ENCODE measurements around the gene CASD1. TPM values are rescaled to one million over a fixed set of nuclear protein-coding genes. Genes with fewer than 3 reads are reported as not detected.
A peak's percentile ranks its signal among the peaks of the same experiment; 100 is the strongest.

The CASD1 gene
- total and polyA plus RNA-seq, 10 of the 15 experiments (the other 5 are each of a cell fraction or from before 2014, with no cell fraction given): 4.0 to 18.6 (median 10.7) TPM

GRCh38 chr7:94471604-94472003 is 38.0 kb upstream of the CASD1 start (continued):
- TF ChIP-seq, protein P1, sequence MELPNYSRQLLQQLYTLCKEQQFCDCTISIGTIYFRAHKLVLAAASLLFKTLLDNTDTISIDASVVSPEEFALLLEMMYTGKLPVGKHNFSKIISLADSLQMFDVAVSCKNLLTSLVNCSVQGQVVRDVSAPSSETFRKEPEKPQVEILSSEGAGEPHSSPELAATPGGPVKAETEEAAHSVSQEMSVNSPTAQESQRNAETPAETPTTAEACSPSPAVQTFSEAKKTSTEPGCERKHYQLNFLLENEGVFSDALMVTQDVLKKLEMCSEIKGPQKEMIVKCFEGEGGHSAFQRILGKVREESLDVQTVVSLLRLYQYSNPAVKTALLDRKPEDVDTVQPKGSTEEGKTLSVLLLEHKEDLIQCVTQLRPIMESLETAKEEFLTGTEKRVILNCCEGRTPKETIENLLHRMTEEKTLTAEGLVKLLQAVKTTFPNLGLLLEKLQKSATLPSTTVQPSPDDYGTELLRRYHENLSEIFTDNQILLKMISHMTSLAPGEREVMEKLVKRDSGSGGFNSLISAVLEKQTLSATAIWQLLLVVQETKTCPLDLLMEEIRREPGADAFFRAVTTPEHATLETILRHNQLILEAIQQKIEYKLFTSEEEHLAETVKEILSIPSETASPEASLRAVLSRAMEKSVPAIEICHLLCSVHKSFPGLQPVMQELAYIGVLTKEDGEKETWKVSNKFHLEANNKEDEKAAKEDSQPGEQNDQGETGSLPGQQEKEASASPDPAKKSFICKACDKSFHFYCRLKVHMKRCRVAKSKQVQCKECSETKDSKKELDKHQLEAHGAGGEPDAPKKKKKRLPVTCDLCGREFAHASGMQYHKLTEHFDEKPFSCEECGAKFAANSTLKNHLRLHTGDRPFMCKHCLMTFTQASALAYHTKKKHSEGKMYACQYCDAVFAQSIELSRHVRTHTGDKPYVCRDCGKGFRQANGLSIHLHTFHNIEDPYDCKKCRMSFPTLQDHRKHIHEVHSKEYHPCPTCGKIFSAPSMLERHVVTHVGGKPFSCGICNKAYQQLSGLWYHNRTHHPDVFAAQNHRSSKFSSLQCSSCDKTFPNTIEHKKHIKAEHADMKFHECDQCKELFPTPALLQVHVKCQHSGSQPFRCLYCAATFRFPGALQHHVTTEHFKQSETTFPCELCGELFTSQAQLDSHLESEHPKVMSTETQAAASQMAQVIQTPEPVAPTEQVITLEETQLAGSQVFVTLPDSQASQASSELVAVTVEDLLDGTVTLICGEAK (IDR thresholded peaks at IDR 0.05; ENCODE audit: borderline replicate concordance): no peak

- FAIRE-seq (no peak), ATAC-seq (no peak)
- TF ChIP-seq SPI1 (IDR thresholded peaks at IDR 0.05; ENCODE audit: borderline replicate concordance, insufficient read depth, low read depth, low read length) (no peak), POLR2A (IDR thresholded peaks at IDR 0.05; ENCODE audit: low read depth, low read length) (no peak), NFYA (IDR thresholded peaks at IDR 0.05; ENCODE audit: borderline replicate concordance, low read depth, low read length) (no peak), RUNX3 (IDR thresholded peaks at IDR 0.05; ENCODE audit: low read length) (peak; percentile 64; the same call in 1 of the 2 replicates), EGR1 (IDR thresholded peaks at IDR 0.05; ENCODE audit: borderline replicate concordance in 1 of 2, low read depth in 2 of 2, low read length in 2 of 2) (no peak), SMAD1 (IDR thresholded peaks at IDR 0.05; ENCODE audit: low read depth, partially characterized antibody) (no peak), SIN3A (IDR thresholded peaks at IDR 0.05; ENCODE audit: low read depth, low read length) (no peak), NR2C2 (IDR thresholded peaks at IDR 0.05; ENCODE audit: borderline replicate concordance, control insufficient read depth, insufficient read length, low read depth) (no peak), ZSCAN29 (IDR thresholded peaks at IDR 0.05) (no peak), MYC (IDR thresholded peaks at IDR 0.05; ENCODE audit: insufficient read depth, insufficient read length, insufficient replicate concordance, low read length, severe bottlenecking) (no peak), HDAC2 (IDR thresholded peaks at IDR 0.05) (no peak), DPF2 (IDR thresholded peaks at IDR 0.05) (no peak)
- TF ChIP-seq, protein P2, sequence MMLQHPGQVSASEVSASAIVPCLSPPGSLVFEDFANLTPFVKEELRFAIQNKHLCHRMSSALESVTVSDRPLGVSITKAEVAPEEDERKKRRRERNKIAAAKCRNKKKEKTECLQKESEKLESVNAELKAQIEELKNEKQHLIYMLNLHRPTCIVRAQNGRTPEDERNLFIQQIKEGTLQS (IDR thresholded peaks at IDR 0.05; ENCODE audit: borderline replicate concordance, extremely low read depth, low read depth, low read length): no peak
- TF ChIP-seq, protein P3, sequence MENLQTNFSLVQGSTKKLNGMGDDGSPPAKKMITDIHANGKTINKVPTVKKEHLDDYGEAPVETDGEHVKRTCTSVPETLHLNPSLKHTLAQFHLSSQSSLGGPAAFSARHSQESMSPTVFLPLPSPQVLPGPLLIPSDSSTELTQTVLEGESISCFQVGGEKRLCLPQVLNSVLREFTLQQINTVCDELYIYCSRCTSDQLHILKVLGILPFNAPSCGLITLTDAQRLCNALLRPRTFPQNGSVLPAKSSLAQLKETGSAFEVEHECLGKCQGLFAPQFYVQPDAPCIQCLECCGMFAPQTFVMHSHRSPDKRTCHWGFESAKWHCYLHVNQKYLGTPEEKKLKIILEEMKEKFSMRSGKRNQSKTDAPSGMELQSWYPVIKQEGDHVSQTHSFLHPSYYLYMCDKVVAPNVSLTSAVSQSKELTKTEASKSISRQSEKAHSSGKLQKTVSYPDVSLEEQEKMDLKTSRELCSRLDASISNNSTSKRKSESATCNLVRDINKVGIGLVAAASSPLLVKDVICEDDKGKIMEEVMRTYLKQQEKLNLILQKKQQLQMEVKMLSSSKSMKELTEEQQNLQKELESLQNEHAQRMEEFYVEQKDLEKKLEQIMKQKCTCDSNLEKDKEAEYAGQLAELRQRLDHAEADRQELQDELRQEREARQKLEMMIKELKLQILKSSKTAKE (IDR thresholded peaks at IDR 0.05; ENCODE audit: low read depth, poor library complexity, severe bottlenecking): no peak
- TF ChIP-seq, protein P4, sequence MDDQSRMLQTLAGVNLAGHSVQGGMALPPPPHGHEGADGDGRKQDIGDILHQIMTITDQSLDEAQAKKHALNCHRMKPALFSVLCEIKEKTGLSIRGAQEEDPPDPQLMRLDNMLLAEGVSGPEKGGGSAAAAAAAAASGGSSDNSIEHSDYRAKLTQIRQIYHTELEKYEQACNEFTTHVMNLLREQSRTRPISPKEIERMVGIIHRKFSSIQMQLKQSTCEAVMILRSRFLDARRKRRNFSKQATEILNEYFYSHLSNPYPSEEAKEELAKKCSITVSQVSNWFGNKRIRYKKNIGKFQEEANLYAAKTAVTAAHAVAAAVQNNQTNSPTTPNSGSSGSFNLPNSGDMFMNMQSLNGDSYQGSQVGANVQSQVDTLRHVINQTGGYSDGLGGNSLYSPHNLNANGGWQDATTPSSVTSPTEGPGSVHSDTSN (IDR thresholded peaks at IDR 0.05; ENCODE audit: insufficient replicate concordance, low read depth, low read length): no peak
These were observed 37.0 kb upstream of the CASD1 start for GRCh38 chr7:94472608-94473007.

More at GRCh38 chr7:94472608-94473007, 37.0 kb upstream of the CASD1 start:
- WGBS (ENCODE audit: insufficient coverage, insufficient replicate concordance, low lambda C conversion rate, missing lambda C conversion rate): 0% methylated on average over 1 of the region's 1 CpG
- intact Hi-C loops (cut with micrococcal nuclease; ENCODE audit: unreplicated experiment) (no loop called here), in situ Hi-C loops (cut with MboI) (no loop called here)
- no peaks in the 10 kb centered on the region for H3K4me1 ChIP-seq (ENCODE audit: control insufficient read depth, insufficient read depth, low read length)
- CTCF ChIA-PET: interaction anchor here (0.9 to 1.1 kb wide), 2 partner anchors 16 to 23 kb away, joined by 3 to 5 read pairs; no protein-coding TSS in a partner anchor
- DNase-seq (ENCODE audit: low read depth, low spot score): no peak
- H3K36me3 ChIP-seq (ENCODE audit: control insufficient read depth in 2 of 2, insufficient read depth in 2 of 2, low read length in 1 of 2): no peaks in the 10 kb centered on the region
- no peaks in the 10 kb centered on the region for H3K79me2 ChIP-seq (ENCODE audit: control insufficient read depth, insufficient read depth, low read length)
- no peak overlapping the region for H3K9ac ChIP-seq (ENCODE audit: control insufficient read depth, insufficient read depth, low read length)
- no peaks in the 10 kb centered on the region for H3K9me3 ChIP-seq (replicated peaks; ENCODE audit: control insufficient read depth, insufficient read depth, low read length)
- BruUV-seq (replicated peaks): no TSS peak
- no peak overlapping the region for H3K4me3 ChIP-seq
- no peaks in the 10 kb centered on the region for H4K20me1 ChIP-seq (ENCODE audit: control insufficient read depth, insufficient read depth)
- POLR2A ChIA-PET: no interaction called here
- SMC1A ChIA-PET (ENCODE audit: uncharacterized antibody, unreplicated experiment): interaction anchor here (1.4 kb wide), 1 partner anchor 15 kb away, joined by 3 read pairs; no protein-coding TSS in a partner anchor
- no peak overlapping the region for H3K27ac ChIP-seq (ENCODE audit: control insufficient read depth, insufficient read depth)
- no peak overlapping the region for H3K4me2 ChIP-seq (ENCODE audit: control insufficient read depth, insufficient read depth)
- RAD21 ChIA-PET (ENCODE audit: unreplicated experiment): no interaction called here
- no peaks in the 10 kb centered on the region for H3K27me3 ChIP-seq (replicated peaks in 1 of 2; ENCODE audit: control insufficient read depth in 2 of 2, insufficient read depth in 2 of 2, low read length in 1 of 2)
- H2AFZ ChIP-seq (ENCODE audit: control insufficient read depth, low read depth, low read length): no peak overlapping the region

All from GM12878 (cell line).